H9 (cell line): ENCODE measurements around the gene STN1. TPM values are rescaled to one million over a fixed set of nuclear protein-coding genes. Genes with fewer than 3 reads are reported as not detected.

ENCODE experiments used
- DNase-seq: peaks from one replicate; pipeline ENCODE4 v3.0.0-alpha.2; 2017
- H2AFZ ChIP-seq: one replicate; pipeline ENCODE4 v1.6.1; 2013; ENCODE audit warnings: mild to moderate bottlenecking, low read length, control low read depth, moderate library complexity
- H2AK5ac ChIP-seq: 2 replicates; pipeline ENCODE4 v1.6.1; 2013; ENCODE audit warnings: low read length, control low read depth, mixed read lengths; ENCODE audit not compliant: insufficient read length
- H2BK120ac ChIP-seq: one replicate; pipeline ENCODE4 v1.6.1; 2013; ENCODE audit warnings: low read depth, mild to moderate bottlenecking, low read length, control low read depth, inconsistent platforms; ENCODE audit not compliant: poor library complexity, severe bottlenecking
- H2BK12ac ChIP-seq: 2 replicates; pipeline ENCODE4 v1.6.1; 2013; ENCODE audit warnings: low read length, control low read depth, mixed read lengths, low read depth; ENCODE audit not compliant: insufficient read length
- H2BK15ac ChIP-seq: 2 replicates; pipeline ENCODE4 v1.6.1; 2013; ENCODE audit warnings: low read depth, low read length, control low read depth
- H2BK20ac ChIP-seq: one replicate; pipeline ENCODE4 v1.6.1; 2013; ENCODE audit warnings: low read depth, mild to moderate bottlenecking, low read length, control low read depth, inconsistent platforms; ENCODE audit not compliant: poor library complexity, severe bottlenecking
- H2BK5ac ChIP-seq: 2 replicates; pipeline ENCODE4 v1.6.1; 2013; ENCODE audit warnings: low read length, control low read depth, mixed read lengths; ENCODE audit not compliant: insufficient read length
- H3K14ac ChIP-seq: 2 replicates; pipeline ENCODE4 v1.6.1; 2013; ENCODE audit warnings: low read length, control low read depth; ENCODE audit not compliant: insufficient read depth
- H3K18ac ChIP-seq: 2 replicates; pipeline ENCODE4 v1.6.1; 2013; ENCODE audit warnings: low read depth, mild to moderate bottlenecking, mixed read lengths, low read length, control low read depth; ENCODE audit not compliant: insufficient read length
- H3K23ac ChIP-seq: 2 replicates; pipeline ENCODE4 v1.6.1; 2013; ENCODE audit warnings: low read length, control low read depth, mixed read lengths, low read depth; ENCODE audit not compliant: insufficient read length
- H3K23me2 ChIP-seq: 2 replicates; pipeline ENCODE4 v1.6.1; 2013; ENCODE audit warnings: low read depth, mild to moderate bottlenecking, mixed read lengths, low read length, control low read depth; ENCODE audit not compliant: insufficient read length, poor library complexity, severe bottlenecking
- H3K27ac ChIP-seq: 2 replicates; pipeline ENCODE4 v1.5.1; 2013; ENCODE audit warnings: low read length, control low read depth, mixed read lengths, low read depth; ENCODE audit not compliant: insufficient read length
- H3K27me3 ChIP-seq: 2 replicates; pipeline ENCODE4 v1.6.1; 2013; ENCODE audit warnings: low read length, control low read depth, inconsistent platforms; ENCODE audit not compliant: insufficient read depth
- H3K4ac ChIP-seq: 2 replicates; pipeline ENCODE4 v1.6.1; 2013; ENCODE audit warnings: low read depth, mild to moderate bottlenecking, control low read depth, inconsistent platforms, low read length, moderate library complexity
- H3K4me1 ChIP-seq: 2 replicates; pipeline ENCODE4 v1.6.1; 2013; ENCODE audit warnings: low read length, control low read depth, inconsistent platforms; ENCODE audit not compliant: insufficient read depth
- H3K4me2 ChIP-seq: 2 replicates; pipeline ENCODE4 v1.6.1; 2013; ENCODE audit warnings: low read length, control low read depth, mixed read lengths; ENCODE audit not compliant: insufficient read length, insufficient read depth
- H3K56ac ChIP-seq: 2 replicates; pipeline ENCODE4 v1.6.1; 2013; ENCODE audit warnings: low read depth, mild to moderate bottlenecking, mixed read lengths, low read length, control low read depth; ENCODE audit not compliant: insufficient read length
- H3K79me1 ChIP-seq: 2 replicates; pipeline ENCODE4 v1.6.1; 2013; ENCODE audit warnings: low read depth, mild to moderate bottlenecking, moderate library complexity, low read length, control low read depth, inconsistent platforms; ENCODE audit not compliant: insufficient read depth, poor library complexity, severe bottlenecking
- H3K79me2 ChIP-seq: 2 replicates; pipeline ENCODE4 v1.6.1; 2013; ENCODE audit warnings: low read length, control low read depth, inconsistent platforms; ENCODE audit not compliant: insufficient read depth
- H3K9ac ChIP-seq: 2 replicates; pipeline ENCODE4 v1.6.1; 2013; ENCODE audit warnings: low read length, control low read depth, mixed read lengths; ENCODE audit not compliant: insufficient read length; ENCODE audit errors: extremely low read depth
- H3K9me3 ChIP-seq: one replicate; pipeline ENCODE4 v1.6.1; 2013; ENCODE audit warnings: low read depth, low read length, inconsistent platforms; ENCODE audit not compliant: control insufficient read depth
- H3T11ph ChIP-seq: one replicate; pipeline ENCODE4 v1.6.1; 2013; ENCODE audit warnings: mild to moderate bottlenecking, low read length, control low read depth, inconsistent platforms
- H4K20me1 ChIP-seq: one replicate; pipeline ENCODE4 v1.6.1; 2013; ENCODE audit not compliant: control insufficient read depth, insufficient read length, insufficient read depth
- H4K5ac ChIP-seq: 2 replicates; pipeline ENCODE4 v1.6.1; 2013; ENCODE audit warnings: low read depth, mild to moderate bottlenecking, mixed read lengths, low read length, control low read depth; ENCODE audit not compliant: insufficient read length
- H4K8ac ChIP-seq: replicated peaks from 2 replicates; pipeline ENCODE4 v1.6.1; 2013; ENCODE audit warnings: low read length, control low read depth, mixed read lengths, low read depth; ENCODE audit not compliant: insufficient read length
- H4K91ac ChIP-seq: 2 replicates; pipeline ENCODE4 v1.6.1; 2013; ENCODE audit warnings: low read depth, mild to moderate bottlenecking, moderate library complexity, mixed read lengths, low read length, control low read depth; ENCODE audit not compliant: insufficient read length
- H3K27ac Mint-ChIP-seq, 3 experiments: 2 replicates in 2 of 3; 3 replicates in 1 of 3; pipeline ENCODE4 v1.8.0; 2020 to 2021; ENCODE audit warnings: mixed read lengths in 3 of 3, mild to moderate bottlenecking in 1 of 3, moderate library complexity in 1 of 3
- H3K27me3 Mint-ChIP-seq: 2 replicates; pipeline ENCODE4 v1.8.0; 2021; ENCODE audit warnings: low read depth, mild to moderate bottlenecking, moderate library complexity, mixed read lengths
- H3K36me3 Mint-ChIP-seq, 3 experiments: 2 replicates in 2 of 3; 3 replicates in 1 of 3; pipeline ENCODE4 v1.8.0; 2020 to 2021; ENCODE audit warnings: low read depth in 3 of 3, mixed read lengths in 3 of 3; ENCODE audit not compliant: insufficient read depth in 1 of 3
- H3K4me1 Mint-ChIP-seq, 2 experiments: 2 replicates each; pipeline ENCODE4 v1.8.0; 2020; ENCODE audit warnings: mixed read lengths in 2 of 2
- H3K4me3 Mint-ChIP-seq, 2 experiments: 2 replicates in 1 of 2; 3 replicates in 1 of 2; pipeline ENCODE4 v1.8.0; 2020 to 2021; ENCODE audit warnings: mild to moderate bottlenecking in 2 of 2, mixed read lengths in 2 of 2, moderate library complexity in 1 of 2
- H3K9me3 Mint-ChIP-seq, 2 experiments: 2 replicates in 1 of 2; 3 replicates in 1 of 2; pipeline ENCODE4 v1.8.0; 2020; ENCODE audit warnings: mild to moderate bottlenecking in 2 of 2, mixed read lengths in 2 of 2, moderate library complexity in 1 of 2
- WGBS: extraction: QIAGEN DNeasy Blood & Tissue Kit; methylation state at CpG from one replicate; pipeline ENCODE4 v1.1.7; 2013; ENCODE audit warnings: missing lambda C conversion rate, low lambda C conversion rate, mixed read lengths; ENCODE audit not compliant: insufficient read length; ENCODE audit errors: extremely low coverage; 5-methylcytosine and 5-hydroxymethylcytosine counted together
- total RNA-seq: library from RNA; stranded (reverse); gene quantifications from 2 replicates; pipeline ENCODE4 v1.2.1, GENCODE V29; 2021
- TF ChIP-seq, protein P1 (sequence below): fragments of 200-600 bp; sonication (generic); conservative IDR thresholded peaks from 3 replicates; pipeline ENCODE4 v1.8.0; 2021; ENCODE audit warnings: antibody characterized with exemption, mild to moderate bottlenecking

STN1 gene
- total RNA-seq, 1 experiment from 2014 or later, result 11.3 TPM

DNA sequence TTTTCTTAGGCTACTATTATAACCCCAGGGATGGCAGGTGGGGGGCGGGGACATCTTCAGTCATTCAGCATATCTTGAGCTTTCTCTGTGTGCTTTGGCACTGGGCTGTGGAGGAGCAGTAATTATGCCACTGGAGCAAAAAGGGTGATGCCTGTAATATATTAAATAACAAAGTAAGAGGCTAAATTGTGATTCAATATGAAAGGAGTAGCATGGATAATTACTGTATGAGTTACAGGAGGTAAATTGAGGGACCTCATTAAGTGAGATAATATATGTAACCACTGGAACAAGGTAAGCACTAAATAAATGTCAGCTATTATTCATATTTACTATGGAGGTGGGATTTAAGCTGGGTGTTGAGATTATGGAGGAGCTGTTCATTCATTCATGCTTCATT, 3.3 kb upstream of the STN1 start:
- H3K27ac ChIP-seq, result no peak overlapping the region
- no peak overlapping the region for H4K5ac ChIP-seq
- H4K20me1 ChIP-seq, result no peaks in the 10 kb centered on the region
- no CpG with 5 or more reads among the region's 1 CpG for WGBS
- H3K23ac ChIP-seq, result no peak overlapping the region
- no peak overlapping the region for H2BK15ac ChIP-seq
- H4K8ac ChIP-seq, result no peak overlapping the region
- H3K4ac ChIP-seq, result no peak overlapping the region
- peaks cover 10% of the 10 kb centered on the region for H3K23me2 ChIP-seq
- no peak overlapping the region for H3T11ph ChIP-seq
- Mint-ChIP-seq H3K27me3 (no peaks in the 10 kb centered on the region), H3K4me1 (peaks cover 18 to 23% of the 10 kb centered on the region in 2 experiments), H3K36me3 (peaks cover under 1 to 3% (median 2%) of the 10 kb centered on the region in 3 experiments; a peak in 5 of 7 replicates), H3K27ac (no peak overlapping the region), H3K4me3 (no peak overlapping the region), H3K9me3 (no peaks in the 10 kb centered on the region)
- no peaks in the 10 kb centered on the region for H3K79me1 ChIP-seq
- H3K79me2 ChIP-seq, result no peaks in the 10 kb centered on the region
- no peak overlapping the region for H3K56ac ChIP-seq
- H2BK120ac ChIP-seq, result no peak overlapping the region
- H2AFZ ChIP-seq, result no peak overlapping the region
- no peak overlapping the region for H3K14ac ChIP-seq
- peaks cover 3% of the 10 kb centered on the region; the same call in 1 of the 2 replicates for H3K4me1 ChIP-seq
- H3K4me2 ChIP-seq, result no peak overlapping the region
- no peaks in the 10 kb centered on the region for H3K9me3 ChIP-seq
- H4K91ac ChIP-seq, result no peak overlapping the region
- H3K18ac ChIP-seq, result no peak overlapping the region
- no peak overlapping the region for H2BK20ac ChIP-seq
- no peak overlapping the region for H3K9ac ChIP-seq
- H2BK5ac ChIP-seq, result no peak overlapping the region
- TF ChIP-seq, protein P1, sequence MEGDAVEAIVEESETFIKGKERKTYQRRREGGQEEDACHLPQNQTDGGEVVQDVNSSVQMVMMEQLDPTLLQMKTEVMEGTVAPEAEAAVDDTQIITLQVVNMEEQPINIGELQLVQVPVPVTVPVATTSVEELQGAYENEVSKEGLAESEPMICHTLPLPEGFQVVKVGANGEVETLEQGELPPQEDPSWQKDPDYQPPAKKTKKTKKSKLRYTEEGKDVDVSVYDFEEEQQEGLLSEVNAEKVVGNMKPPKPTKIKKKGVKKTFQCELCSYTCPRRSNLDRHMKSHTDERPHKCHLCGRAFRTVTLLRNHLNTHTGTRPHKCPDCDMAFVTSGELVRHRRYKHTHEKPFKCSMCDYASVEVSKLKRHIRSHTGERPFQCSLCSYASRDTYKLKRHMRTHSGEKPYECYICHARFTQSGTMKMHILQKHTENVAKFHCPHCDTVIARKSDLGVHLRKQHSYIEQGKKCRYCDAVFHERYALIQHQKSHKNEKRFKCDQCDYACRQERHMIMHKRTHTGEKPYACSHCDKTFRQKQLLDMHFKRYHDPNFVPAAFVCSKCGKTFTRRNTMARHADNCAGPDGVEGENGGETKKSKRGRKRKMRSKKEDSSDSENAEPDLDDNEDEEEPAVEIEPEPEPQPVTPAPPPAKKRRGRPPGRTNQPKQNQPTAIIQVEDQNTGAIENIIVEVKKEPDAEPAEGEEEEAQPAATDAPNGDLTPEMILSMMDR, result no peak
- H2BK12ac ChIP-seq, result no peak overlapping the region
- no peaks in the 10 kb centered on the region for H3K27me3 ChIP-seq
- no peak overlapping the region for H2AK5ac ChIP-seq
- no peak for DNase-seq
